Kidney (tissue), 14 donors: ENCODE measurements around the gene ADGRA3. TPM values are rescaled to one million over a fixed set of nuclear protein-coding genes. Genes with fewer than 3 reads are reported as not detected.
A peak's percentile ranks its signal among the peaks of the same experiment; 100 is the strongest.

ENCODE experiments used
- DNase-seq, 5 donors: peaks; one replicate each; pipeline ENCODE4 v3.0.0-alpha.2; 2013 to 2020
- FAIRE-seq: peaks from 2 replicates; lab custom pipeline; 2012; peaks lifted over from hg19 to GRCh38; lab: Jason Lieb, UNC
- H3K27ac ChIP-seq, 2 donors: one replicate each; pipeline ENCODE4 v1.7.0; 2013; ENCODE audit warnings: low read depth in 2 of 2, low read length in 2 of 2, inconsistent platforms in 1 of 2
- H3K27me3 ChIP-seq: one replicate; pipeline ENCODE4 v1.7.1; 2013; ENCODE audit warnings: low read length, inconsistent platforms; ENCODE audit not compliant: control insufficient read depth, insufficient read depth
- H3K36me3 ChIP-seq, 3 donors: one replicate each; pipeline versions ENCODE4 v1.7.0 to v1.7.1; 2013; ENCODE audit warnings: low read length in 3 of 3, control low read depth in 1 of 3, inconsistent platforms in 1 of 3; ENCODE audit not compliant: insufficient read depth in 3 of 3, control insufficient read depth in 2 of 3
- H3K4me1 ChIP-seq, 3 donors: one replicate each; pipeline versions ENCODE4 v1.7.0 to v1.7.1; 2013; ENCODE audit warnings: low read length in 3 of 3, inconsistent platforms in 1 of 3, low read depth in 1 of 3; ENCODE audit not compliant: control insufficient read depth in 2 of 3, insufficient read depth in 2 of 3
- H3K4me3 ChIP-seq, 3 donors: one replicate each; pipeline versions ENCODE4 v1.7.0 to v1.8.1; 2013; ENCODE audit warnings: low read length in 3 of 3, control low read depth in 1 of 3, inconsistent platforms in 1 of 3
- H3K9ac ChIP-seq, 3 donors: one replicate each; pipeline versions ENCODE4 v1.7.0 to v1.7.1; 2013; ENCODE audit warnings: low read length in 3 of 3, control low read depth in 1 of 3, inconsistent platforms in 1 of 3
- H3K9me3 ChIP-seq, 3 donors: one replicate each; pipeline versions ENCODE4 v1.7.0 to v1.7.1; 2013; ENCODE audit warnings: low read length in 3 of 3, control low read depth in 1 of 3, inconsistent platforms in 1 of 3; ENCODE audit not compliant: control insufficient read depth in 2 of 3, insufficient read depth in 1 of 3
- intact Hi-C: fragments of 100-400 bp; cut with DNase I; formaldehyde crosslinking; loops from one replicate; pipeline ENCODE4 v1.11.1; 2022
- polyA plus RNA-seq: library from polyadenylated mRNA; stranded (reverse); fragments of 350-450 nt; fragmentation: Illumina TruSeq; extraction: RNeasy Lipid Tissue Mini Kit (QIAGEN cat#74804); gene quantifications from one replicate; pipeline ENCODE4 v1.2.3, GENCODE V29; 2014; ENCODE audit warnings: low read depth, low replicate concordance; ENCODE audit not compliant: insufficient read depth
- total RNA-seq: library from RNA; stranded (reverse); fragmentation: NEBNext Ultra II Directional; extraction: Animal tissue kit (Norgen Biotek cat#: 25700); gene quantifications from one replicate; pipeline ENCODE4 v1.2.1, GENCODE V29; 2021
- TF ChIP-seq, protein P1 (sequence below): IDR thresholded peaks from 3 replicates; pipeline ENCODE4 v1.5.1; 2012; ENCODE audit warnings: mild to moderate bottlenecking, moderate library complexity, borderline replicate concordance; ENCODE audit not compliant: insufficient read depth; ENCODE audit errors: extremely low read depth
- donor health status: control.
- donor health status: control.
- donor health status: control.
- donor health status: control.
- donor health status: control.
- donor health status: DM: yes; HTN: yes; CAD: no.
- donor health status: Normal renal cell carcinoma (clear cell type).

The ADGRA3 gene
- total and polyA plus RNA-seq, 2 donors from 2014 or later: 8.2 to 28.7 TPM

DNA sequence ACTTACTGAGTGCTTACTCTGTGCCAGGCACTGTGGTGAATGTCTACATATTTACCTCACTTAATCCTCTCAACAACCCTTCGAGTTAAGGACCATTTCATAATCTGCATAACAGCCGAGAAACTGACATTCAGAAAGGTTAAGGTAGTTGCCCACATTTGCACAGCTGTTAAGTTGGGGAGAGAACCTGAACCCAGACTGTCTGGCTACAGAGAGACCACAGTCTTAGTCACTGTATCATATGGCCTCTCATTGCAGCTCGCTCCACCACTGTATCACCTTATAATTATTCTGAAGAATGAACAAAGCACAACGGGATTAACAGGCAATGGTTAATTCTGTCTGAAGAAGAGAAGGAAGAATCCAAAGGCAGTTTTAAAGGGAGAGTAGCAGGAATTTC is 98.5 kb downstream of the ADGRA3 start:
- Histone ChIP-seq H3K9ac (no peak overlapping the region), H3K27ac (no peak overlapping the region), H3K4me3 (no peak overlapping the region), H3K27me3 (no peaks in the 10 kb centered on the region), H3K4me1 (no peaks in the 10 kb centered on the region), H3K36me3 (peaks cover 0 to 2% (median 0%) of the 10 kb centered on the region in 3 donors), H3K9me3 (no peaks in the 10 kb centered on the region)
- intact Hi-C loops: no loop called here
- no peak for FAIRE-seq
- DNase-seq: no peak
- TF ChIP-seq, protein P1, sequence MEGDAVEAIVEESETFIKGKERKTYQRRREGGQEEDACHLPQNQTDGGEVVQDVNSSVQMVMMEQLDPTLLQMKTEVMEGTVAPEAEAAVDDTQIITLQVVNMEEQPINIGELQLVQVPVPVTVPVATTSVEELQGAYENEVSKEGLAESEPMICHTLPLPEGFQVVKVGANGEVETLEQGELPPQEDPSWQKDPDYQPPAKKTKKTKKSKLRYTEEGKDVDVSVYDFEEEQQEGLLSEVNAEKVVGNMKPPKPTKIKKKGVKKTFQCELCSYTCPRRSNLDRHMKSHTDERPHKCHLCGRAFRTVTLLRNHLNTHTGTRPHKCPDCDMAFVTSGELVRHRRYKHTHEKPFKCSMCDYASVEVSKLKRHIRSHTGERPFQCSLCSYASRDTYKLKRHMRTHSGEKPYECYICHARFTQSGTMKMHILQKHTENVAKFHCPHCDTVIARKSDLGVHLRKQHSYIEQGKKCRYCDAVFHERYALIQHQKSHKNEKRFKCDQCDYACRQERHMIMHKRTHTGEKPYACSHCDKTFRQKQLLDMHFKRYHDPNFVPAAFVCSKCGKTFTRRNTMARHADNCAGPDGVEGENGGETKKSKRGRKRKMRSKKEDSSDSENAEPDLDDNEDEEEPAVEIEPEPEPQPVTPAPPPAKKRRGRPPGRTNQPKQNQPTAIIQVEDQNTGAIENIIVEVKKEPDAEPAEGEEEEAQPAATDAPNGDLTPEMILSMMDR: no peak

DNA sequence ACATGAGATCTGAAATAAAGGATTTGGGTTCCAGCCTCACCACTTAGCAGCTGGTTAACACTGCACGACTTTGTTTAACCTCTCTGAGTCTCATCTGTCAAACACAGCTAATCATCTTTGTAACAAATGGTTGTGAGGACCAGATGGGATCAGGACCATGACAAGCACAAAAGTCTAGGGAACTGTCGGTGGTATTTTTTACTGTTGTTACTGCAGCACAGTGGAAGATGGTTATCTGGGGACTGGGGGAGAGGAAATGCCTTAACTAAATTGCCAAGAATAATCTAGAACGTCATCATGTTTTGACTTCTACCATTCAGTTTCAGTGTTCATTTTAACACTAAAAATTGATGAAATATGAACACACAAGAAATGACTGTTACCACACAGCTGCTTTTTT is 99.5 kb downstream of the ADGRA3 start:
- Histone ChIP-seq H3K4me3 (no peak overlapping the region), H3K27me3 (no peaks in the 10 kb centered on the region), H3K36me3 (peaks cover 0 to 2% (median 0%) of the 10 kb centered on the region in 3 donors), H3K27ac (no peak overlapping the region), H3K4me1 (no peaks in the 10 kb centered on the region), H3K9ac (no peak overlapping the region), H3K9me3 (no peaks in the 10 kb centered on the region)
- TF ChIP-seq, protein P1: no peak
- DNase-seq: peak in 2 of 5 donors; percentile 12 to 15
- intact Hi-C loops: no loop called here
- FAIRE-seq: no peak

DNA sequence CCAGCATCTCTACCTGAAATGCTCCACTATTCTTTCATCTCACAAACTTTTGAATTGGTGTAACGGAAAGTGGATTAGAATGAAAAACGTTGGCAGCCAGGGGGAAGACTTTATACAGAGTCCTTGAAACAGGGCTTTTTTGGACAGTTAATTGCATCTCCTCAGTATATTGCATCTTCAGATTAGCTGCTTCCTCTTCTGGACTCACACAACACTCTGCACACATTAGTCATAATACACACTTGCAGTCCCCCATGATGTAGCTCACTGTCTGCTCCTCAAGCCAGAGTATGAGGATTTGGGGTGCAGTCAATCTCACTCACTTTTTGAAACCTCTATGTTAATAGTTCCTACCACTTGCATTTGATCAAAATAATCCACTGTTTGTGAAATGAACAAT is 101.0 kb downstream of the ADGRA3 start:
- no peak for FAIRE-seq
- H3K27me3 ChIP-seq: no peaks in the 10 kb centered on the region
- no peak for DNase-seq
- TF ChIP-seq, protein P1: no peak
- H3K4me3 ChIP-seq: no peak overlapping the region
- H3K4me1 ChIP-seq: no peaks in the 10 kb centered on the region
- H3K36me3 ChIP-seq: peaks cover 0 to 2% (median 0%) of the 10 kb centered on the region in 3 donors
- intact Hi-C loops: loop anchor here (5.0 kb wide), 1 partner anchor 272 kb away; no protein-coding TSS in a partner anchor
- H3K9me3 ChIP-seq: no peaks in the 10 kb centered on the region
- H3K9ac ChIP-seq: no peak overlapping the region
- H3K27ac ChIP-seq: no peak overlapping the region

DNA sequence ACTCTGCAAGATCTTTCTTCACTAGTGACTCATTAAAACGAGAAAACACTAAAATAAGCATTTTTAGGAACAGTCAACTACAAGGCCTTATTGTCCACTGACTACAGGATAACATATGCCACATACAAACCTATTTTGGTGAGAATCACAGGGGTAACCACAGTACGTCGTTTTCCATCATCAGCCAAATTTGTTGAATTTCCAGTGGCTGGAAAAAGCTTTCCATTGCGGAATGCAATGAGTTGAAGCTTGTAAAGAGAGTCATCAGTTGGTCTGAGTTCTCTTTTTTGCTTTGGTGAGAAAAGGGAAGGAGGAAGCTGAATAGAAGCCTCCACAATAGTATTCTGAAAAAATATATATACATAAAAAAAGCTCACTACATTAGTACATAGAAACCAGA is 102.4 kb downstream of the ADGRA3 start:
- FAIRE-seq: no peak
- intact Hi-C loops: loop anchor here (5.0 kb wide), 1 partner anchor 274 kb away; no protein-coding TSS in a partner anchor
- no peak for DNase-seq

More for the DNA sequence above, 102.4 kb downstream of the ADGRA3 start:
- Histone ChIP-seq H3K27me3 (no peaks in the 10 kb centered on the region), H3K4me1 (no peaks in the 10 kb centered on the region), H3K27ac (no peak overlapping the region), H3K9ac (no peak overlapping the region), H3K4me3 (no peak overlapping the region), H3K36me3 (no peaks in the 10 kb centered on the region), H3K9me3 (no peaks in the 10 kb centered on the region)
- TF ChIP-seq, protein P1: no peak
